GM12875 (cell line): ENCODE measurements around the gene OR10Z1.

Source experiments
- H3K4me3 ChIP-seq: one replicate; pipeline ENCODE4 v1.5.1; 2011; ENCODE audit warnings: low read depth, low read length, control low read depth
- TF ChIP-seq, protein P1 (sequence below): IDR thresholded peaks from 2 replicates; pipeline ENCODE4 v1.5.1; 2011; ENCODE audit warnings: low read depth, mild to moderate bottlenecking, control low read depth, inconsistent platforms, low read length, moderate library complexity, borderline replicate concordance; ENCODE audit not compliant: insufficient read depth

The OR10Z1 gene

GRCh38 chr1:158654571-158654970 lies 49.5 kb downstream of the OR10Z1 start:
- no peak overlapping the region for H3K4me3 ChIP-seq
- TF ChIP-seq, protein P1, sequence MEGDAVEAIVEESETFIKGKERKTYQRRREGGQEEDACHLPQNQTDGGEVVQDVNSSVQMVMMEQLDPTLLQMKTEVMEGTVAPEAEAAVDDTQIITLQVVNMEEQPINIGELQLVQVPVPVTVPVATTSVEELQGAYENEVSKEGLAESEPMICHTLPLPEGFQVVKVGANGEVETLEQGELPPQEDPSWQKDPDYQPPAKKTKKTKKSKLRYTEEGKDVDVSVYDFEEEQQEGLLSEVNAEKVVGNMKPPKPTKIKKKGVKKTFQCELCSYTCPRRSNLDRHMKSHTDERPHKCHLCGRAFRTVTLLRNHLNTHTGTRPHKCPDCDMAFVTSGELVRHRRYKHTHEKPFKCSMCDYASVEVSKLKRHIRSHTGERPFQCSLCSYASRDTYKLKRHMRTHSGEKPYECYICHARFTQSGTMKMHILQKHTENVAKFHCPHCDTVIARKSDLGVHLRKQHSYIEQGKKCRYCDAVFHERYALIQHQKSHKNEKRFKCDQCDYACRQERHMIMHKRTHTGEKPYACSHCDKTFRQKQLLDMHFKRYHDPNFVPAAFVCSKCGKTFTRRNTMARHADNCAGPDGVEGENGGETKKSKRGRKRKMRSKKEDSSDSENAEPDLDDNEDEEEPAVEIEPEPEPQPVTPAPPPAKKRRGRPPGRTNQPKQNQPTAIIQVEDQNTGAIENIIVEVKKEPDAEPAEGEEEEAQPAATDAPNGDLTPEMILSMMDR, result no peak
